ENCODE measurements around the gene CELF4.

CELF4 gene

GRCh38 chr18:37346048-37346447 is 219.6 kb downstream of the CELF4 start:
- DNase-seq (ENCODE audit: low read depth) = no peak
- no peak for TF ChIP-seq CTCF (IDR thresholded peaks at IDR 0.05; ENCODE audit: low read depth, low read length, missing control alignments)
- no peak overlapping the region for H3K4me3 ChIP-seq (ENCODE audit: low read depth, low read length)

GRCh38 chr18:37343542-37343851 is 222.1 kb downstream of the CELF4 start:
- no peak for DNase-seq (ENCODE audit: low read depth)
- TF ChIP-seq CTCF (IDR thresholded peaks at IDR 0.05; ENCODE audit: low read depth, low read length, missing control alignments) = no peak
- H3K4me3 ChIP-seq (ENCODE audit: low read depth, low read length) = no peak overlapping the region

GRCh38 chr18:37341473-37342086 is 224.0 kb downstream of the CELF4 start:
- DNase-seq (ENCODE audit: low read depth) = no peak
- no peak overlapping the region for H3K4me3 ChIP-seq (ENCODE audit: low read depth, low read length)
- no peak for TF ChIP-seq CTCF (IDR thresholded peaks at IDR 0.05; ENCODE audit: low read depth, low read length, missing control alignments)

GRCh38 chr18:37341016-37341415 is 224.6 kb downstream of the CELF4 start:
- H3K4me3 ChIP-seq (ENCODE audit: low read depth, low read length) = no peak overlapping the region
- DNase-seq (ENCODE audit: low read depth) = no peak
- TF ChIP-seq CTCF (IDR thresholded peaks at IDR 0.05; ENCODE audit: low read depth, low read length, missing control alignments) = no peak

- TF ChIP-seq CTCF (IDR thresholded peaks at IDR 0.05; ENCODE audit: low read depth, low read length, missing control alignments) = no peak
- DNase-seq (ENCODE audit: low read depth) = no peak
These were observed 225.8 kb downstream of the CELF4 start for GRCh38 chr18:37339701-37340215.

GRCh38 chr18:37336568-37337285 is 228.9 kb downstream of the CELF4 start:
- no peak for TF ChIP-seq CTCF (IDR thresholded peaks at IDR 0.05; ENCODE audit: low read depth, low read length, missing control alignments)
- DNase-seq (ENCODE audit: low read depth) = no peak
- no peak overlapping the region for H3K4me3 ChIP-seq (ENCODE audit: low read depth, low read length)

More at GRCh38 chr18:37339701-37340215, 225.8 kb downstream of the CELF4 start:
- no peak overlapping the region for H3K4me3 ChIP-seq (ENCODE audit: low read depth, low read length)

- TF ChIP-seq CTCF (IDR thresholded peaks at IDR 0.05; ENCODE audit: low read depth, low read length, missing control alignments) = peak; percentile 9
- DNase-seq (ENCODE audit: low read depth) = no peak
- H3K4me3 ChIP-seq (ENCODE audit: low read depth, low read length) = no peak overlapping the region
These were observed 230.2 kb downstream of the CELF4 start for GRCh38 chr18:37335409-37335736.

Data from GM12864 (cell line).